Cardiac muscle cell (in vitro differentiated cells and primary cell): ENCODE results near the gene OR11A1. TPM values are rescaled to one million over a fixed set of nuclear protein-coding genes. Genes with fewer than 3 reads are reported as not detected.

Source experiments
- DNase-seq, 2 donors: peaks; one replicate each; pipeline versions ENCODE4 v3.0.0 to v3.0.0-alpha.2; 2010 to 2017; ENCODE audit warnings: low read depth in 1 of 2, low spot score in 1 of 2
- H3K27ac ChIP-seq: fragments of 200-600 bp; sonication (generic); 2 replicates; pipeline ENCODE4 v1.5.1; 2016
- H3K27me3 ChIP-seq: fragments of 200-600 bp; sonication (generic); 2 replicates; pipeline ENCODE4 v1.6.0; 2016; ENCODE audit warnings: control low read depth
- H3K36me3 ChIP-seq: fragments of 200-600 bp; sonication (generic); 2 replicates; pipeline ENCODE4 v1.5.1; 2016; ENCODE audit warnings: control low read depth
- H3K4me1 ChIP-seq: fragments of 200-600 bp; sonication (generic); 2 replicates; pipeline ENCODE4 v1.8.1; 2017; ENCODE audit warnings: low read depth, mild to moderate bottlenecking, mixed run types
- H3K4me3 ChIP-seq: fragments of 200-600 bp; sonication (generic); 2 replicates; pipeline ENCODE4 v1.5.1; 2016; ENCODE audit warnings: mild to moderate bottlenecking
- H3K9me3 ChIP-seq: fragments of 200-600 bp; sonication (generic); 2 replicates; pipeline ENCODE4 v1.5.1; 2017; ENCODE audit warnings: low read depth, mild to moderate bottlenecking, control low read depth
- polyA plus RNA-seq: library from polyadenylated mRNA; unstranded; fragments of >200 nt; fragmentation: Nextera tagmentation; extraction: Ambion mirVana; gene quantifications from 2 replicates; pipeline ENCODE4 v1.2.1, GENCODE V29; 2016
- total RNA-seq: library from RNA; depleted of rRNA; stranded (reverse); fragments of >200 nt; gene quantifications from 2 replicates; pipeline ENCODE4 v1.2.3, GENCODE V29; 2016
- TF ChIP-seq, protein P1 (sequence below): IDR thresholded peaks from 2 replicates; pipeline ENCODE4 v1.5.1; 2012; ENCODE audit warnings: low read depth, mild to moderate bottlenecking, low read length

The OR11A1 gene
- total and polyA plus RNA-seq, 2 experiments from 2014 or later: not detected

DNA sequence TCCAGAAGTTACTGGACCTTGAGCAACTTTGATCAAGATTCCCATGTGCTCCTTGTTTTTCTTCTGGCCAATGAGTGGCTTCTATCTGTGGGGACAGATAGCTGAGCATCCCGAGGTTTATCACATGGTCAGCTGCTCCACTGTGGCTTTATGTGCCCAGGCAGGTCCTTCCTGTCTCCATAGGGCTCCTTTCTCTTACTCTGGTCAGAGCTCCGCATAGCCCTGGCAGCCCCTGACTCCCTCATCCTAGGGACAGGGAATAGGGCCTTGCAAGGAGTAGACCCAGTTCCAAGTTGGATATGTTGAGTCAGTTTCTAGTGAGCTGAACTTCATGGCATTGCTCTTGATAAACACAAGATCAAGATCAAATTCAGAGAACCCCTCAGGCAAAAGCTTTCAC is 37.3 kb upstream of the OR11A1 start:
- H3K4me3 ChIP-seq: no peak overlapping the region
- H3K9me3 ChIP-seq: no peaks in the 10 kb centered on the region
- no peaks in the 10 kb centered on the region for H3K36me3 ChIP-seq
- no peaks in the 10 kb centered on the region for H3K4me1 ChIP-seq
- TF ChIP-seq, protein P1, sequence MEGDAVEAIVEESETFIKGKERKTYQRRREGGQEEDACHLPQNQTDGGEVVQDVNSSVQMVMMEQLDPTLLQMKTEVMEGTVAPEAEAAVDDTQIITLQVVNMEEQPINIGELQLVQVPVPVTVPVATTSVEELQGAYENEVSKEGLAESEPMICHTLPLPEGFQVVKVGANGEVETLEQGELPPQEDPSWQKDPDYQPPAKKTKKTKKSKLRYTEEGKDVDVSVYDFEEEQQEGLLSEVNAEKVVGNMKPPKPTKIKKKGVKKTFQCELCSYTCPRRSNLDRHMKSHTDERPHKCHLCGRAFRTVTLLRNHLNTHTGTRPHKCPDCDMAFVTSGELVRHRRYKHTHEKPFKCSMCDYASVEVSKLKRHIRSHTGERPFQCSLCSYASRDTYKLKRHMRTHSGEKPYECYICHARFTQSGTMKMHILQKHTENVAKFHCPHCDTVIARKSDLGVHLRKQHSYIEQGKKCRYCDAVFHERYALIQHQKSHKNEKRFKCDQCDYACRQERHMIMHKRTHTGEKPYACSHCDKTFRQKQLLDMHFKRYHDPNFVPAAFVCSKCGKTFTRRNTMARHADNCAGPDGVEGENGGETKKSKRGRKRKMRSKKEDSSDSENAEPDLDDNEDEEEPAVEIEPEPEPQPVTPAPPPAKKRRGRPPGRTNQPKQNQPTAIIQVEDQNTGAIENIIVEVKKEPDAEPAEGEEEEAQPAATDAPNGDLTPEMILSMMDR: no peak
- no peak for DNase-seq
- no peaks in the 10 kb centered on the region for H3K27me3 ChIP-seq
- no peak overlapping the region for H3K27ac ChIP-seq

GRCh38 chr6:29493261-29493660 is 36.4 kb upstream of the OR11A1 start:
- Histone ChIP-seq H3K36me3 (no peaks in the 10 kb centered on the region), H3K9me3 (no peaks in the 10 kb centered on the region), H3K4me3 (no peak overlapping the region), H3K27me3 (no peaks in the 10 kb centered on the region), H3K27ac (no peak overlapping the region), H3K4me1 (no peaks in the 10 kb centered on the region)
- TF ChIP-seq, protein P1: no peak
- DNase-seq: no peak

- TF ChIP-seq, protein P1: no peak
Measured at GRCh38 chr6:29491574-29491973, 34.7 kb upstream of the OR11A1 start.

GRCh38 chr6:29490552-29490951 is 33.7 kb upstream of the OR11A1 start:
- Histone ChIP-seq H3K27ac (no peak overlapping the region), H3K4me3 (no peak overlapping the region), H3K4me1 (no peaks in the 10 kb centered on the region), H3K27me3 (no peaks in the 10 kb centered on the region), H3K9me3 (no peaks in the 10 kb centered on the region), H3K36me3 (no peaks in the 10 kb centered on the region)
- TF ChIP-seq, protein P1: no peak
- DNase-seq: no peak

More at GRCh38 chr6:29491574-29491973, 34.7 kb upstream of the OR11A1 start:
- Histone ChIP-seq H3K27me3 (no peaks in the 10 kb centered on the region), H3K4me3 (no peak overlapping the region), H3K36me3 (no peaks in the 10 kb centered on the region), H3K27ac (no peak overlapping the region), H3K4me1 (no peaks in the 10 kb centered on the region), H3K9me3 (no peaks in the 10 kb centered on the region)
- DNase-seq: no peak

- no peaks in the 10 kb centered on the region for H3K36me3 ChIP-seq
- H3K4me3 ChIP-seq: no peak overlapping the region
- TF ChIP-seq, protein P1: no peak
- H3K4me1 ChIP-seq: no peaks in the 10 kb centered on the region
- no peak for DNase-seq
- H3K27ac ChIP-seq: no peak overlapping the region
- no peaks in the 10 kb centered on the region for H3K27me3 ChIP-seq
- H3K9me3 ChIP-seq: no peaks in the 10 kb centered on the region
Measured at GRCh38 chr6:29490055-29490454, 33.2 kb upstream of the OR11A1 start.

- Histone ChIP-seq H3K27me3 (no peaks in the 10 kb centered on the region), H3K4me3 (no peak overlapping the region), H3K27ac (no peak overlapping the region), H3K36me3 (no peaks in the 10 kb centered on the region), H3K4me1 (no peaks in the 10 kb centered on the region), H3K9me3 (no peaks in the 10 kb centered on the region)
- DNase-seq: no peak
- TF ChIP-seq, protein P1: no peak
Measured at GRCh38 chr6:29489286-29489685, 32.4 kb upstream of the OR11A1 start.
